Stimulated activated CD4-positive, alpha-beta T cell treated with anti-CD3 and anti-CD28 coated beads, Interleukin-15, amount 100 ng/mL, for 24 hours (primary cell): Measurements from ENCODE around the gene TBCK.

Source experiments
- DNase-seq: peaks from one replicate; pipeline ENCODE4 v3.0.0-alpha.2; 2020

TBCK gene

DNA sequence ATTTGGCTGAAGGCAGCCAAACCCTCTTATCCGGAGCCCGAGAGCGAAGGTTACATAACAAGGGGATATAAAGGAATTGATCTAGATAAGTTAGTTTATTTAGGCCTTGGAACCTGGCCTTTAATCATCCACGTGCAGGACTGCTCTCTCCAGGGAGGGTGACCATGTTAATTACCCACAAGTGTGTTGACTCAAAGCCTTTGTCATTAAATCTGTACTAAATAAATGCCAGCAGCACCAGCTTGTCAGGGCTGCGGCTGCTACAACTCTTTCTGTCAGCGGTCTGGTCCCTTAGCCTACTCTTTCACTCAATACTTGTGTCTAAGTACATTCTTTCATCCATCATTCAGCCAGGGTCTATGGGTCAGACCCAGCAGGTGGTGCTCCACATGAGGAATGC lies 206.1 kb downstream of the TBCK start:
- no peak for DNase-seq

DNA sequence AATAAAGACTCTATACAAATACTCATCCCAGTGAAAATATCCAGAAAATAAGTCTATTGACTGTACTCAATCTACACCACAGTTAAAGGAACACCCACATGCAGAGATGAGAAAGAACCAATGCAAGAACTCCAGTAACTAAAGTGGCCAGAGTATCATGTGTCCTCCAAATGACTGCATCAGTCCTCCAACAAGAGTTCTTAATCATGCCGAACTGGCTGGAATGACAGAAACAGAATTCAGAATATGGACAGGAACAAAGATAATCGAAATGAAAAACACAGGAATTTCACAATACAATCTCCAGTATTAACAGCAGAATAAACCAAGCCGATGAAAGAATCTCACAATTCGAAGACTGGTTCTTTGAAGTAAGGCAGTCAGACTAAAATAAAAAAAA lies 210.3 kb downstream of the TBCK start:
- DNase-seq, result no peak

DNA sequence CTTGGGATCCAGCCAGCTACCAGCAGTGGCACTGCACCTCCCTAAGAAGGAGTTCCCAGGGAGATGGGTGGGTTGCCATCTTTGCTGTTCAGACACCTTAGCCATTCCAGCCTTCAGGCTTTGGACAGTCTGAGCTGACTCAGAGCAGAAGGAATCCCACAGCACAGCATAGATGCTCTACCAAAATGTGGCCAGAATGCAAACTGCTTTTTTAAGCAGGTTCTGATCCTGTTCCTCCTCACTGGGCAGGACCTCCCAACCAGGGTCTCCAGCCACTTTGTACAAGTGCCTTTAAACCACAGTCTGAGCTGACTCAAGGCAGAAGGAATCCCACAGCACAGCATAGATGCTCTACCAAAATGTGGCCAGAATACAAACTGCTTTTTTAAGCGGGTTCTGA lies 211.7 kb downstream of the TBCK start:
- no peak for DNase-seq

DNA sequence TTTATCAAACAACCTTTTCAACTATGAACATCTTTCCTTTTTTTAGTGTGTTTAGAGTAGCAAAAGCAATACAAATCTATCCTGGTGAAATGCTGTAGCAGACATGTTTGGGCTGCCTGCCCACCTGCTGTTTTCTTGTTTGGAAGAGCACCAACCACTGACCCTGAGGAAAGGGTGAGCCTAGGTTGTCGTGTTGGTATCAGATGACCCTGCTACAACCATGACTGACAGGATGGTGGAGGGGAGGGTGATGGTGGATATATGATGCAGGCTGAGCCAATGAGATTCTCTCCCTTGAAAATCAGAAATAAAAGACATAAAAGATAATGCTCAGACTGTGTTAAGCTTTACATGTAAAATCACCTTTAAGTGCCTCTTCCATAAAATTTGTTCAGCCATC lies 219.6 kb downstream of the TBCK start:
- DNase-seq, result no peak

DNA sequence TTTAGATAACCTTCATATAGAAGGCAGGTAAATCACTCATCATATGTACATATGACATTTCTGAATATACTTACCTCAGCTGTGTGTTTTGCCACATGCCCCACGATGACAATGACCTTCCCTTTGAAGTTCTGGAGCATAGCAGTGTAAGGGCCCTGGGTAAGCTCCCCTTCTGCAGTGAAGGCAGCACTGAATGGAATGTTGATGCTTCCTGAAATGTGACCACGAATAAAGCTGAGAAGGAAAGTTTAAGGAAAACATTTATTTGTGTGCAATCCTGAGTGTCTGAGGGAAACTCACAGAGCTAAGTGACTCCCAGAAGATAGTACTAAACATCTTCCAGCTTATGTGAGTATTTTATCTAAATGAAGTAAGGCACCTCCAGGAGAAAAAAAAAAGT lies 220.6 kb downstream of the TBCK start:
- DNase-seq, result no peak

DNA sequence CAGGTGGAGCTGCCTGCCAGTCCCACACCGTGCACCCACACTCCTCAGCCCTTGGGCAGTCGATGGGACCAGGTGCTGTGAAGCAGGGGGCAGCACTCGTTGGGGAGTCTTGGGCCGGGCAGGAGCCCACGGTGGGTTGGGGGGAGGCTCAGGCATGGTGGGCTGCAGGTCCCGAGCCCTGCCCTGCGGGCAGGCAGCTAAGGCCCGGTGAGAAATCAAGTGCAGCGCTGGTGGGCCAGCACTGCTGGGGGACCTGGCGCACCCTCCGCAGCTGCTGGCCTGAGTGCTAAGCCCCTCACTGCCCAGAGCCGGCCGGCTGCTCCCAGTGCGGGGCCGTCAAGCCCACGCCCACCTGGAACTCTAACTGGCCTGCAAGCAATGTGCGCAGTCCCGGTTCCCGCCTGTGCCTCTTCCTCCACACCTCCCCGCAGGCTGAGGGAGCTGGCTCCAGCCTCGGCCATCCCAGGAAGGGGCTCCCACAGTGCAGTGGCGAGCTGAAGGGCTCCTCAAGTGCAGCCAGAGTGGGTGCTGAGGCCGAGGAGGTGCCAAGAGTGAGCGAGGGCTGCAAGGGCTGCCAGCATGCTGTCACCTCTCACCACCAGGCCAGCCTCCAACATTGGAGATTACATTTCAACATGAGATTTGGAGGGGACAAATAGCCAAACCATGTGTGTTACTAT lies 223.5 kb downstream of the TBCK start:
- DNase-seq, result no peak

DNA sequence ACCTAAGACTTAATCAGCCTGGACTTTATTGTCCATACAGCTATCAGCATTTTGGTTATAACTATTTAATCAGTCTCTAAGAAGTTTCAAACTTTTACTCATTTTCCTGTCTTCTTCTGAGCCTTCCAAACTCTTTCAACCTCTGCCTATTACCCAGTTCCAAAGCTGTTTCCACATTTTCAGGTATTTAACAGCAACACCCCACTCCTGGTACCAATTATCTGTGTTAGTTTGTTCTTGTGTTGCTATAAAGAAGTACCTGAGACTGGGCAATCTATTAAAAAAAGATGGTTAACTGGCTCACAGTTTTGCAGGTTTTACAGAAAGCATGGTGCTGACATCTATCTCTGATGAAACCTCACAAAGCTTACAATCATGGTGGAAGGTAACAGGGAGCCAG lies 225.2 kb downstream of the TBCK start:
- no peak for DNase-seq

DNA sequence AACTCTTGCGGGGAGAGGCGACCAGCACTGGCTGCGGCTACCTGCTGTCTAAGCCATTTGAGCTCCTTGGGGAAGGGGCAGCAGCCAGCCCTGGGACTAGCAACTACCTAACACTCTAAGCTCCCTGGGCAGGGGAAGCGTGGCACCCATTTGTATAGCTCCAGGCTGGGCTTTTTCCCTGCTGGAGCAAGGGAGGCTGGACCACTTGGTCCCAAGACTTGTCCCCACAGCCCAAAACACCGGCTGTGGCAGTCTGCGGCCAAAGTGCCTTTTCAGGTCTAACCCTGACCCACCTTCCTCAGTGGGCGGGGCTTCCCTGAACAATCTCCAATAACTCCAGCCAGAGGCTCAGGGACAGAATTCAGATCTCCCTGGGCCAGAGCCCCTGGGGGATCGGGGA lies 232.9 kb downstream of the TBCK start:
- DNase-seq, result no peak

DNA sequence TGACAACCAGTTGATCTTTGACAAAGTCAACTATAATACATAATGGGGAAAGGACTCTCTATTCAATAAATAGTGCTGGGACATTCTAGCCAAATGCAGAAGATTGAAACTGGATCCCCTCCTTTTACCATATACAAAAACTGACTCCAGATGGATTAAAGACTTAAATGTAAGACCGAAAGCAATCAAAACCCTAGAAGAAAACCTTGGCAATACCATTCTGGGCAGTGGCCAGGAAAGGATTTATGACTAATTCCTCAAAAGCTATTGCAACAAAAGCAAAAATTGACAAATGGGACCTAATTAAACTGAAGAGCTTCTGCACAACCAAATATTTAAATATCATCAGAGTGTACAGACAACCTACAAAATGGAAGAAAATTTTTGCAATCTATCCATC lies 235.6 kb downstream of the TBCK start:
- no peak for DNase-seq

DNA sequence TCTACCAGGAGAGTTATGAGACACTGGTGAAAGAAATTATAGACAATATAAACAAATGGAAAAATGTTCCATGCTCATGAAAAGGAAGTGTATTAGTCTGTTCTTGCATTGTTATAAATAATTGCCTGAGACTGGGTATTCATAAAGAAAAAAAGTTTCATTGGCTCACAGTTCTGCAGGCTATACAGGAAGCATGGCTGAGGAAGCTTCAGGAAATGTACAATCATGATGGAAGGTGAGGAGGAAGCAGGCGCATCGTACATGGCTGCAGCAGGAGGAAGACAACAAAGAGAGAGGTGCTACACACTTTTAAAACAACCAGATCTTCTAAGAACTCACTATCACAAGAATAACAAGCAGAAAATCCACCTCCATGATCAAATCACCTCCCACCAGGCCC lies 236.4 kb downstream of the TBCK start:
- no peak for DNase-seq

DNA sequence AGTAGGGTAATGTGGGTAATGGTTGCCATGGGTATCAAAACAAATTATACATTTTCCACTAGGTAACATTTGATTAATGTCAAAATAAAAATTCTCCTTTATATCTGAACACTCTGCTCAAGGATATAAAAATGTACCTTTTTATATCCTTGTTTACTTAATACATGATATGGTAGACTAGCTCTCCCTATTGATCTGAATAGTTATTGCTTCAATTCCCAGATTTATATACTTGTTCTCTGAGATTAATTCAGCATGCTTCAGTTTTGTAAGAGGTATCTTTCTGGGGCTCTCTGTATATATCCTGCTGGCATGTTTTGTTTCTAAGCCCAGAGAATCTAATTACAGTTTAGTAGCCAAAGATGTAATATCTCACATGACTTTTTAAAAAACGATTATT lies 251.0 kb downstream of the TBCK start:
- no peak for DNase-seq

DNA sequence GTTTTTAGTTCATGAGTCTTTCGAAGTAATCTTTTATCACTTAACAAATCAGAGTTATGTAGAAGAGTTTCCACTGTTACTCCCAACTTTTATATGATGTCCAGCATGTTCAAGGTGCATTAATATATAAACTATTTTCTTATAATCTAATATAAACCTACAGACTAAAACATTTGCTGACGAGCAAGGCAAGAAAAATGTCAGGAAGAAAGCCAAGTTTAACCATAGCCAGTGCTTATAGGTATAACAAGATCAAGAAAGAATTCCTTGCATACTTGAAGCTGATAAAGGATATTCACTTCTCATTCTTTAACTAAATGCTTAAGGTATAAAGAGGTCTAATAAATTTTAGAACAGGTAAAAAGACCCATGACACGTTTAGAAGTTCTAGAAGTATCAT lies 253.0 kb downstream of the TBCK start:
- DNase-seq, result no peak

DNA sequence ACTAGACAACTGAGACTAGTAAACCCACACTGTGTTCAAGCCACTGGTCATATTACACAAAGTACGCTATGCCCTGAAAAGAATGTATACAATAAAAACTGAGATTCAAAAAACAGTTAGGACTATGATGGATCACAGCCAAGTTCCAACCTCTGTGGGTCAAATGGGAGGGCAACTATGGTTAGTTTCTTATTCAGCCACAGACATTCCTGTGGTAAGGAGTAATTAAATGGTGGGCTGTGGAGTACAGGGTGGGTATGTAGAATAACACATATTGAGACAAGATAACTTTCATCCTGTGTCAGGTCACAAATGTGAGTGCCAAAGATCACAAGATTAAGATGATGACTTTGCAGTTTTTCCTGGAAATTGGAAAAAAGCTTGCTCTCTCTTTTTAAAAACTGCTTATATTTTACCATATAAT lies 253.5 kb downstream of the TBCK start:
- DNase-seq, result no peak

DNA sequence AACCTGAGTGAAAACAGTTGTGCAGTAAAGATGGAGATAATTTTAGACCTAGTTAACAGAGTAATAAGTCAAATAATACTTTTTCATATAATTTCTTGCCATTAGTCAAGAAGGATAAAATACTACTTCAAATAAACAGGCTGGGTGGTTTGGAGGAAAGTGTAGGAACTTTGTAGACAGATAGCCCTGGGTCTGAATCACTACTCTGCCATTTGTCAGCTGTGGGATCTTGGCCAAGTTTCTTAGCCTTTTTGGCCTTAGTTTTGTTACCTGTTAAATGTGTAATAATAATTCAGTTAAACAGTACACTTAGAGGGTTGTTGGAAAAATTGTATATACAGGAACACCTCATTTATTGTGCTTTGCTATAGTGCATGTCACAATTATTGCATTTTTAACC lies 257.1 kb downstream of the TBCK start:
- no peak for DNase-seq

DNA sequence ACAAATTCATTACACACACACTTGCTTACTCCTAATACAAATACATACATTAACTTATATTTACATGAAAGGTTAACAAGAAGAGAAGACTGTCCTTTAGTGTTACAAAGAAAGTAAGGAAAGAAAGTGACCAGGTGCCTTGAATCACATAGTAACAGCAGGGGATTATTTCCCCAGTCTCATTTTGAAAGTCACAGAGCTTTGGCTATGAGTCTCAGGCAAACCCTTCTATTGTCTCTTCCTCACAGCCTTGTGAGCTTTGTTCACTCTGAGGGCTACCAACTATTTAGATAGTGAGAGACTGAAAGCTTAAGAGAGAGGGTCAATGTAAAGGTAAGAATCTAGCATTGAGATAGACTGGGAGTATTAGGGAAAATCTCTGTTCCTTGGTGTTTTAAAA lies 259.1 kb downstream of the TBCK start:
- no peak for DNase-seq

DNA sequence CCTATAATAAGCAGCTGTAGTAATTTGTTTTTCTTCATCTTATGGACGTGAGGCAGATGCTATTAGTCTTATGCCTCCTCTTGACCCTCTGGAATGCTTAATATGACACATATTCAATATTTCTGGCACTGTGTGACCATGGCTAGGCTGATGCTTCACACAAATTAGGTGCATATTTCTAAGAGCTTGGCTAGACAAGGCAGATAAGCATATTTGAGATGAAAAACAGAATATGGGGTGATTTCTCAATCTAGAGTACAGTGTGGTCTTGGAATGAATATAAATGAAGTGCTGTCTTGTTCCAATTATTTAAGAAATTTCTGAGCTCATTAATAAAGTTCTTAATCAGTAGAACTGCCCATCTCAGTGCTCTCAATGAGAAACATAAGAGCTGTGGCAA lies 264.5 kb downstream of the TBCK start:
- no peak for DNase-seq

DNA sequence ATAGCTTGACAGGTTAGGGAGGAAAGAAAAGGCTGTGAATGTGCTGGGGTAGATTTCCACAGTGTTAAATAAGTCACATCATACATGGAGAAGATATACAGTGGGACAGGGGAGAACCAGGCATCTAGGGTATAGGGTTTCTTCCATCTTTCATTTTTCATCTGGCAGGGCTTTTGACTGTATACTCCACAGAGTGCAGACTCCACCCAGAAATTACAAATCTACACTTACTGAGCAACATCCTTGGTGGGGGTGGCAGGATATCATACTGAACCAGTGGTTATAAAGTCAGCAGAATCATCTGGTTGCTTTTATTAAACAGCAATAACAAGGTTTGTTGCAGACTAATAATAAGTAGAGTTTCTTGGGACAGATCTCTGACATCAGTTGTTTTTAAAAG lies 266.5 kb downstream of the TBCK start:
- DNase-seq, result no peak

DNA sequence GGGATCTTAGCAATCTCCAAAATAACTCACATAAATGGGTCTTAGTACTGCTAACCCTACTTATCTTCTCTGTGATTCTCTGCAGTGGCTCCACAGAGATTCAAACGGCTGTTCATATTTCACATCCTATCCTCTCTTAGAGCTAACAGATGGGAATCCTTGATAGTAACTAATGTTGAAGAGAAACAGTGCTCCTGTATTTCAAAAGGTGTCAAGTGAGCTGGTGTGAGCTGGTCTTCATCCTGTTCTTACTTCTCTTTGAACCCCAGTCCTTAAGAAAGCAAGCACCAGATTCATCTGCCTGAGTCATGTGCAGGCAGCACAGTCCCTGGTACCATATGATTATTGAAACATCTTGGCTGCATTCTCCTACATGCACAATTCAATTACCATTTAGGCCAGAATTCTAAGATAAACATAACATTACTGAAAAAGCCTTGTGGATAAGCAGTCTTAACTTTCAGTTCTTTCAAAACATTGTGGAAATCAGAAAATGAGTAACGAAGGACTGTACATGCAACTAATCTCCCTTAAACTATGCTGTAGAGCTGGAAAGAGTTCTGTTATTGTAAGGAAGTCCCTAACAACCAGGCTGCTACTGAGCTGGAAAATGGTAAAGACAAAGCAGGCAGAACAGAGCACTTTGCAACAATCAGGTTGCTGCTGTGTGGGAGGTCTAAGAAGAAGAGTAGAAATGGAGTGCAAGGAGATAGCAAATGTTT lies 267.6 kb downstream of the TBCK start:
- no peak for DNase-seq

DNA sequence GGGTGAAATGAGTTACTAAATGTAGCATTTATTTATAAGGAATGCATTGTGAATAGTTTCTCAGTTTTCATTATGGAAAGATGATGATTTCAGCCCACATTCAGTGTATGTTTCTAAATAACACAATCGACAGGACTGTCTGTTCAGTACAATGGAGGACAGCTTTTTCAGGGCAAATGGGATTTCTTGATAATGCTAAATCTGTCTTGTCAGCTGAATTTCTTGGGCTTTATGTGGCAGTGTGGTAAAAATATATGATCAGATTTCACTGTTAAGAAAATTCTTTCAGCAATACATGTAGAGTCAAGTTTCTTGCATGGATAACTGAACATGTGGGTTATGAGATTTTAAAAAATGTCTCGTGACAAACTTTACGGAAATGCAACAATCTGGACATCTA lies 269.9 kb downstream of the TBCK start:
- DNase-seq, result no peak

DNA sequence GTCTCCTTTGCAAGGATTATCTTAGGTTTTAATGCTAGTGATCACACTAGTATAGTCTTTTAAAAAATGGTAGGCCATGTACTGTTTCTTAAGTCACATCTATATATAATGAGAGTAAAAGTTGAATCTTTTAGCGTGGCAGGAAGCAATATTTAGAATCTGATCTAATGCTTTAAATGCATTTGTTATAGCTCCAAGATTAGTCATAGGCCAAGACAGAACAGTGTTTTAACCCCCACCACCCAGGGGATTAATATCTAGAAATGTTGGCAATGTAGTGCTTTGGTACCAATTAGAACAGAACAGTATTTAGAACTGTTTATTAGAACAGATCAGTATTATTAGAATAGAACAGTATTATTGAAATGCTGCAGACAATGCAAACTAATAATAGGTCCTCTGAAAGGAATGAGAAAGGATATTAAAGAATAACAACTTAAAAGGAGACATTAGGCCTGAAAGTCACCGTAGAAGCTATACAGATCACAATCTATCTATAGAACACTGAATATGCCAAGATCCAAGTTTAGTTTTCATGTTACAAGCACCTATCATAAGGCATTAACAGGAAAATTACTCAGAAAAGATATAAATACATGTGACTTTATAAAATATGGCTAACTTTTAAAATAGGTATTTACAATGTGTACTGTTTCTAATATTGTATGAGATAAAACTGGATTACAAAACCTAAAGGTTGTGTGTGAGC lies 274.6 kb downstream of the TBCK start:
- DNase-seq, result no peak

DNA sequence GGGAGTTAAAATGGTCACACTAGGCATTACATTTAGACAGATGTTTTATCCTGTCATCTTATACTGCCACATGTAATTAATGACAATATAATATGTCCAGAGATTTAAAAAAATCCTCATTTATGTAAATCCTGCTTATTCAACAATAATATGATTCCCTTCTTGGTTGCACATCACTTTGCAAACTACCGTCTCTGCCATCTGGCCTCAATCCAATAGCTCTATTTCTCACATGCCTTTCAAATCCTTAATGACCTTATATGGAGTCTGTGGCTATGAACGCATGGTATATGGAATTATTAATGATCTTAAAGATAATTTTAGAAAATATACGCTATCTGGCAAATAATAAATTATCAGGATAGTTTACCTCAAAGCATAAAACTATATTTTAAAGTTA lies 276.2 kb downstream of the TBCK start:
- no peak for DNase-seq

DNA sequence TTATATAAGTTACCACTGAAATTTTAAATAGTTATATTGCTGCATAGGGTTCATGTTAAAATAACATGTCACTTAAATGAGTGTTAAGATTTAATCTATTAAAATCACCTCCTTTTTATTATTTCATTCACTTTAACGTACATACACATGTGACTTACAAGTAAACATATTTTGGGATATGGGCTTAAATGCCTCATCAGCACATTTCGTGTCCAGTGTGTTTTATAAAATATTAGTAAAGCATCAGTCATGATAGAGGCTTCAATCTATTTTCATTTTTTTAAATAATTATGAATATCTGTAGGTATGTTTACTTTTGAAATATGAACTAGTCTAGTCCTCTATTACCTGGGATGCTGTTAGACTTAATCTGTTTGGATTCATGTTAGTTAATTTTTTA lies 277.1 kb downstream of the TBCK start:
- no peak for DNase-seq

DNA sequence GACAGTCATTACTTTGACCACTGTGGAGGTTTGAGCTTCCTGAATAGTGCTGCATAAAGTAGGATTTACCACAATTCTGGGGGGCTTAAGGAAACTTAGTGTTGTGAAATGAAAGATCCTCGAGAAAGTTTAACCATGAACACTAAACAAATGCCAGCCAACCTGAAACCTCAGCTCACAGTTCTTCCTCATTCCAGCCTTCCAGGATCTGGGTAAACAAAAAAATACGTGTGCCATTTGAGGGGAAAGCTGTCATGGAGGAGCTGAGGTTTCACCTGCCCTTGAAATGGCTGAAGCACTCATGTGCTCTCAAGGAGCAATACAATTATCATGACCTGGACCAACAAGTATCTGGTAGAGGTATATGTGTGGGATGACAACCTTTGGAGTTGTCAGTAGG lies 278.0 kb downstream of the TBCK start:
- DNase-seq, result no peak

DNA sequence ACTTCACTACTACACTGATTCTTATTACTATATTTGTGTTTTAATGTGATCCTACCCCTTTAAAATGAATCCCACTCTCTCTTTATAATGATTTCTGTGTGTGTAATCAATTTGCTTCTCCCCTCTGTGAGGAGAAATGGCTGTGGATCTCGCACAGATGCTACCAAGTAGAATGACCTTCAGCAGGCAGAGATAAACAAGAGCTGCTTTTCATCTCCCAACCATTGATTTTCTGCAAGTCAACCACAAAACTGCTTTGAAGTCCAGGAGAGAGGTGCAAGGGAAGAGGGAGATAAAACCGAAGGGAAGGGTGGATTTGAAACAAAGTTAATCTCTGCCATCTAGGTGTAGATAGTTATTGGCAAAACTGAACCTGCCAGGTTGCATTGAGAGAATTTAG lies 279.2 kb downstream of the TBCK start:
- DNase-seq, result no peak
